ENCODE data around the gene DPY19L3. TPM values are rescaled to one million over a fixed set of nuclear protein-coding genes. Genes with fewer than 3 reads are reported as not detected.
"Not testable (repeated sequence)": the region's sequence is repeated elsewhere in the genome, so short reads cannot be mapped to it uniquely, and the experiment has no call there.

Gene DPY19L3
- total RNA-seq, 1 donor from 2014 or later = 29.8 TPM

DNA sequence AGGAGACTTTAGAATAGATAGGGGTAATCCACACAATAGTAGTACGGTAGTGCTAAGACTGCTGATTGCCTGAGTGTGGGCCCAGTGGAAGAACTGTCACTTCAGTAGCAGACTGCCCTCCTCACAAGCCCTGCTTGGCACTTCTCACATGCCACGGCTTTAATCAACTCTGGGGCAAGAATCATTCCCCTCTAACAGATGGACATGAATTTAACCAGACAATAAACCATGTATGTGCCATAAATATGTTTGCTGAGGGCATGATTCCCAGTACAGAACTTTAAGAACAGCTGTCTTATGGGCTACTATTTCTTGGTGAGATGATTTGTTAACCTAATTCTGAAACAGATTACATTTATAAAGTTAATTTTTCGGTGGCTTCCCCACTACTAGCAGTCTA is 22.0 kb downstream of the DPY19L3 start:
- ChIA-PET CTCF (no interaction called here), POLR2A (no interaction called here)
- H3K4me3 Mint-ChIP-seq = no peak overlapping the region
- H3K27me3 Mint-ChIP-seq = no peaks in the 10 kb centered on the region
- H3K36me3 Mint-ChIP-seq (ENCODE audit: low read depth) = peaks cover 17% of the 10 kb centered on the region
- TF ChIP-seq, protein P1, sequence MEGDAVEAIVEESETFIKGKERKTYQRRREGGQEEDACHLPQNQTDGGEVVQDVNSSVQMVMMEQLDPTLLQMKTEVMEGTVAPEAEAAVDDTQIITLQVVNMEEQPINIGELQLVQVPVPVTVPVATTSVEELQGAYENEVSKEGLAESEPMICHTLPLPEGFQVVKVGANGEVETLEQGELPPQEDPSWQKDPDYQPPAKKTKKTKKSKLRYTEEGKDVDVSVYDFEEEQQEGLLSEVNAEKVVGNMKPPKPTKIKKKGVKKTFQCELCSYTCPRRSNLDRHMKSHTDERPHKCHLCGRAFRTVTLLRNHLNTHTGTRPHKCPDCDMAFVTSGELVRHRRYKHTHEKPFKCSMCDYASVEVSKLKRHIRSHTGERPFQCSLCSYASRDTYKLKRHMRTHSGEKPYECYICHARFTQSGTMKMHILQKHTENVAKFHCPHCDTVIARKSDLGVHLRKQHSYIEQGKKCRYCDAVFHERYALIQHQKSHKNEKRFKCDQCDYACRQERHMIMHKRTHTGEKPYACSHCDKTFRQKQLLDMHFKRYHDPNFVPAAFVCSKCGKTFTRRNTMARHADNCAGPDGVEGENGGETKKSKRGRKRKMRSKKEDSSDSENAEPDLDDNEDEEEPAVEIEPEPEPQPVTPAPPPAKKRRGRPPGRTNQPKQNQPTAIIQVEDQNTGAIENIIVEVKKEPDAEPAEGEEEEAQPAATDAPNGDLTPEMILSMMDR (IDR thresholded peaks at IDR 0.05) = no peak
- DNase-seq = no peak
- ATAC-seq (ENCODE audit: low read depth) = no peak
- peaks cover 4% of the 10 kb centered on the region for H3K4me1 Mint-ChIP-seq
- intact Hi-C loops (cut with micrococcal nuclease) = no loop called here
- H3K27ac Mint-ChIP-seq = no peak overlapping the region
- H3K9me3 Mint-ChIP-seq = no peaks in the 10 kb centered on the region

DNA sequence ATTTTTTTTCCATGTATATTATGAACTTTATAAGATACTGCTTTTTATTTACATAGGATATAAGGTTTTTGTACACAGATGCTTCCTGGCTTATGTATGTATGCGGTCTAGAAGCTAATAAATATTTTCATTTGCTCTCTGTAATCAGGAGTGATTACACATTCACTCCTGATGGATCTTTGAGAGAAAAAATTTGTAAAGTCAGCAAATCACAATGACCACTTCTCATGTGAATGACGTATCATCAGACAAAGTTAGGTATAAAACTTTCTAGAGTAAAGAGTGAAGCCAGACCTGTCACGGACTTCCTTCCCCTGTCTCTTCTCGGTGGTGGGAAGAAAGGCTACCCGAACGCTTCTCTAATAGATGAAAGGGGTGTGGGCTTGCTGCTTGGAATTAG is 31.1 kb downstream of the DPY19L3 start:
- H3K9me3 Mint-ChIP-seq = no peaks in the 10 kb centered on the region
- peaks cover 49% of the 10 kb centered on the region for H3K36me3 Mint-ChIP-seq (ENCODE audit: low read depth)
- H3K4me1 Mint-ChIP-seq = no peaks in the 10 kb centered on the region
- TF ChIP-seq, protein P1 (IDR thresholded peaks at IDR 0.05) = no peak
- intact Hi-C loops (cut with micrococcal nuclease) = no loop called here
- H3K27ac Mint-ChIP-seq = no peak overlapping the region
- ATAC-seq (ENCODE audit: low read depth) (no peak), DNase-seq (no peak)
- H3K27me3 Mint-ChIP-seq = no peaks in the 10 kb centered on the region
- ChIA-PET POLR2A (no interaction called here), CTCF (no interaction called here)
- H3K4me3 Mint-ChIP-seq = no peak overlapping the region

DNA sequence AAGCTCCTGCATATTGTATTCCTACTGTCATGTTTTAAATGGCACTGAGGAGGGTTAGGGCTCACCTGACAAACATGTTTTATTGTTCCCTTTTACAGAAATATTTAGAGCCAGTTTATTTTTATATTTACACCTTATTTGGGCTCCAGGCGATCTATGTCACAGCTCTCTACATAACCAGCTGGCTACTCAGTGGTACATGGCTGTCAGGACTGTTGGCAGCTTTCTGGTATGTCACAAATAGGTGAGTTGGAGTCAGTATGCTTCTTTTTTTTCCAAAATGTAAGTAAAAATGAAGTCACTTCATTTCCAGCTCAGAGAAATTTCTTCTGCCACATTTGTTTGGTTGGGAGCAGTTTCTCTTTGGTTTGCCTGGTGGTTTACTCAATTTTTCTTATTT is 31.5 kb downstream of the DPY19L3 start:
- Mint-ChIP-seq H3K27me3 (no peaks in the 10 kb centered on the region), H3K27ac (no peak overlapping the region), H3K4me3 (no peak overlapping the region), H3K4me1 (no peaks in the 10 kb centered on the region), H3K36me3 (ENCODE audit: low read depth) (peaks cover 50% of the 10 kb centered on the region), H3K9me3 (no peaks in the 10 kb centered on the region)
- ChIA-PET POLR2A (no interaction called here), CTCF (no interaction called here)
- intact Hi-C loops (cut with micrococcal nuclease) = no loop called here
- DNase-seq (no peak), ATAC-seq (ENCODE audit: low read depth) (no peak)
- TF ChIP-seq, protein P1 (IDR thresholded peaks at IDR 0.05) = no peak

DNA sequence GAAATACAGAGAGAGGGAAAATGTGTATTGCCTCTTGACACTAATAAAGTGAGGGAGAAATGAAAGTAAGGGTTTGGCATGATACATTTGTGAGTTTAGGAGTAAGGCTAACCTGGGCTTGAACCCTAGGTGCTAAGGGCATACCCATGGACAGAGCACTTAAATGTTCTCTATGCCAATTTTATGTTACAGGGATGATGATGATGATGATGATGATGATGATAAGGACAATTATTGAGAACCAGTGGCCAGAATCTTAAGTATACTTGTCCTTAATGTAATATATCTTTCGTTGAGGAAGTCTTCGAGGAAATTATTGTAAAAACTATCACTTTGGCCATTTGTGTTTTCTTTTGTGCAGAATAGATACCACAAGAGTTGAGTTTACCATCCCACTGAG is 33.2 kb downstream of the DPY19L3 start:
- intact Hi-C loops (cut with micrococcal nuclease) = no loop called here
- TF ChIP-seq, protein P1 (IDR thresholded peaks at IDR 0.05) = no peak
- DNase-seq = no peak
- Mint-ChIP-seq H3K36me3 (ENCODE audit: low read depth) (peaks cover 52% of the 10 kb centered on the region), H3K27ac (no peak overlapping the region), H3K27me3 (no peaks in the 10 kb centered on the region), H3K4me1 (no peaks in the 10 kb centered on the region), H3K9me3 (no peaks in the 10 kb centered on the region), H3K4me3 (no peak overlapping the region)
- ChIA-PET POLR2A (no interaction called here), CTCF (no interaction called here)
- no peak for ATAC-seq (ENCODE audit: low read depth)

DNA sequence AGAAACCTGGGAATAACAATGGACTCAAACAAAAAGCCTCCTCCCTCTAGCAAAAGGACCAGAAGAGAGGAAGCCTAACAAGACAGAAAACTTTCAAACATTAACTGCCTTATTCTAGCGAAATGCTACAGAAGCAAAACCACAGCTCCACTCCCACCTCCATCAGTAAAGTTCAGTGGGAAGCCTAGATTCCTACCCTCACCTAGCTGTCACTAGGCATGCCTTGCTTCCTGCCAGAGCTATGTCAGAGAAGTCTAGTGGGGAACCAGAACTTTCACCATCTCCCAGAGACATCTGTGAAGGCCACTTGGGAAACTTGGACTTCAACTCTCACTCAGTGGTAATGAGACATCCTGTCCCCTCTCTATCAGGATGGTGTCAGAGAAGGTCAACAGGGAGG is 37.1 kb downstream of the DPY19L3 start:
- DNase-seq = no peak
- no peak overlapping the region for H3K27ac Mint-ChIP-seq
- H3K4me3 Mint-ChIP-seq = no peak overlapping the region
- POLR2A ChIA-PET = no interaction called here
- no peaks in the 10 kb centered on the region for H3K4me1 Mint-ChIP-seq
- no peaks in the 10 kb centered on the region for H3K27me3 Mint-ChIP-seq
- intact Hi-C loops (cut with micrococcal nuclease) = no loop called here
- ATAC-seq (ENCODE audit: low read depth) = no peak
- H3K9me3 Mint-ChIP-seq = no peaks in the 10 kb centered on the region
- CTCF ChIA-PET = no interaction called here
- peaks cover 32% of the 10 kb centered on the region for H3K36me3 Mint-ChIP-seq (ENCODE audit: low read depth)
- TF ChIP-seq, protein P1 (IDR thresholded peaks at IDR 0.05) = no peak

DNA sequence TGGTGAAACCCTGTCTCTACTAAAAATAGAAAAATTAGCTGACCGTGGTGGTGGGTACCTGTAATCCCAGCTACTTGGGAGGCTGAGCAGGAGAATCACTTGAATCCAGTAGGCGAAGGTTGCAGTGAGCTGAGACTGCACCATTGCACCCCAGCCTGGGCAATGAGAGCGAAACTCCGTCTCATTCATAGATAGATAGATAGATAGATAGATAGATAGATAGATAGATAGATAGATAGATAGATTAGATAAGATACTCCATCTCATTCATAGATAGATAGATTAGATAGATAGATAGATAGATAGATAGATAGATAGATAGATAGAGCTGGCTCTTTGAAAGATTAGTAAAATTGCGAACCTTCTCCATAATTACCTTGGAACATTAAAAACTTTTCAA is 42.0 kb downstream of the DPY19L3 start:
- intact Hi-C loops (cut with micrococcal nuclease); H3K27ac Mint-ChIP-seq; H3K36me3 Mint-ChIP-seq (ENCODE audit: low read depth); DNase-seq; H3K9me3 Mint-ChIP-seq; POLR2A ChIA-PET; ATAC-seq (ENCODE audit: low read depth); CTCF ChIA-PET; H3K4me3 Mint-ChIP-seq; H3K4me1 Mint-ChIP-seq; H3K27me3 Mint-ChIP-seq: not testable (repeated sequence)

Data from activated B cell treated with CpG ODN at 0.5 μM for 24 hours (primary cell).